NCI-H2196 (cell line): ENCODE data around the gene MICAL3.

ENCODE experiments used
- DNase-seq: peaks from one replicate; lab custom pipeline; 2025; ENCODE audit not compliant: unreplicated experiment; lab: John Stamatoyannopoulos, UW

MICAL3 gene

GRCh38 chr22:17785185-17786184 lies 238.9 kb downstream of the MICAL3 start:
- peak; percentile 39 for DNase-seq

DNA sequence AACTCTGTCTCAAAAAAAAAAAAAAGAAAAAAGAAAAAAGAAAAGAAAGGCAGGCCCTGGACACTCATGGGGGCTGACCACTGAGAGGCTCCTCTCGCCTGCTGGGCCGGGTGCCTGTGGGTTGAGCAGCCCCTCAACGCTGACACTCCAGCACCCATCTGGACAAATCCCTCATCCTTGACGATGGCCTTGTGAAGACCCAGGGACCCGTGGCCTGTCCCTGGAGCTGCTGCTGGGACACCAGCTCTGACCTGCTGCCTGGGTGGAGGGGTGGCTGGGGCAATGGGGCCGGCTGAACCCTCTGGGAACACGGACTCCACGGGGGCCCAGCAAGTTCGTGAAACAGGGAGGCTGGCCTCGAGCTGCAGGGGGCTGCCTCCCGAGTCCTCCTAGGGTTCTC lies 239.6 kb downstream of the MICAL3 start:
- DNase-seq = no peak

GRCh38 chr22:17783773-17784480 lies 240.4 kb downstream of the MICAL3 start:
- DNase-seq = no peak

GRCh38 chr22:17783312-17783711 lies 241.0 kb downstream of the MICAL3 start:
- DNase-seq = no peak

DNA sequence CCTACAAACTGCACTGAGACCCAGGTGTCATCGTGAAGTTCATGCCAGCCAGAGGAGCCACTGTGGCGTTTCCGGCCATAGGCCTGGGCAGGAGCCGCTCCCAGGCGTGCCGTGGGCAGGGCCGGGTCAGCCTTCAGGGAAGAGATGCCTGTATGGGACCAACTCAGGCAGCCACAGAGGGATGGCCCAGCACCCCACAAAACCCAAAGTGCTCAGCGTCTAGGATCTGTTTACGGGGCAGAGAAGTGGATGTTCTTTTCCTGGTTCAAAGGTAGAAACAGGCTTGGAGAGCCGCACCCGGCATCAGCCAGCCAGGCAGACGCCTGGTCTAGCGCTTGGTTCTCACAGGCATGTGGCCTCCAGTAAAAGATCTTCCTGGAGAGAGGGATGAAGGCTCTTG lies 241.7 kb downstream of the MICAL3 start:
- DNase-seq = no peak

GRCh38 chr22:17782158-17782557 lies 242.2 kb downstream of the MICAL3 start:
- no peak for DNase-seq

GRCh38 chr22:17781319-17782031 lies 242.9 kb downstream of the MICAL3 start:
- peak; percentile 23 for DNase-seq

DNA sequence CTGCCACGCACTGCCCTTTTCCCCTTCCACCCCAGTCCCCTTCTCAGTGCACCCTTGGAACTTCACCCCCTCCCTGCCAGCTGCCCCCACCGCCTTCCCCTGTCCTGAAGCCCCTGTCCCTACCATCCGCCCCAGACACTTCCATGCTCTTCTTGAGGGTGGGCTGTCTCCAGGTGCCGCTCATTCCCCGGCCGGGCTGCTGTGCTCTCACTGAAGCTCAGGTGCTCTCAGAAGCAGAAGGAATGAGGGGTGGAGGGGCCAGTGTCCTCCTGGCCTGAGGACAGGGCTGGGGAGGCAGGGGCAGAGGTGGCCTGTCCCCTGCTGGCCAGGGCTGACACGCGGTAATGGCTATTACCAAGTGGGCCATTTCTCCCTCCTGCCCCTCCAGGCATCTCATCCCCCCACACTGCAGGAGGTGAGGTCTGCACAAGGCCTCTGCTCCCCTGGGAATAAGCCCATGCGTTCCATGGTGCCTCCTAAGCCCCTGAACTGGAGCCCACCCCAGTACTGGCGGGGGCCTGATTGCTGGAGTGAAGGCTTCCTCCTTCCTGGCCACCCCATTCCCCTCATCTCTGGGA lies 243.5 kb downstream of the MICAL3 start:
- DNase-seq = no peak

GRCh38 chr22:17780116-17780740 lies 244.1 kb downstream of the MICAL3 start:
- no peak for DNase-seq

- DNase-seq = no peak
Measured at GRCh38 chr22:17779286-17780115, 244.9 kb downstream of the MICAL3 start.

DNA sequence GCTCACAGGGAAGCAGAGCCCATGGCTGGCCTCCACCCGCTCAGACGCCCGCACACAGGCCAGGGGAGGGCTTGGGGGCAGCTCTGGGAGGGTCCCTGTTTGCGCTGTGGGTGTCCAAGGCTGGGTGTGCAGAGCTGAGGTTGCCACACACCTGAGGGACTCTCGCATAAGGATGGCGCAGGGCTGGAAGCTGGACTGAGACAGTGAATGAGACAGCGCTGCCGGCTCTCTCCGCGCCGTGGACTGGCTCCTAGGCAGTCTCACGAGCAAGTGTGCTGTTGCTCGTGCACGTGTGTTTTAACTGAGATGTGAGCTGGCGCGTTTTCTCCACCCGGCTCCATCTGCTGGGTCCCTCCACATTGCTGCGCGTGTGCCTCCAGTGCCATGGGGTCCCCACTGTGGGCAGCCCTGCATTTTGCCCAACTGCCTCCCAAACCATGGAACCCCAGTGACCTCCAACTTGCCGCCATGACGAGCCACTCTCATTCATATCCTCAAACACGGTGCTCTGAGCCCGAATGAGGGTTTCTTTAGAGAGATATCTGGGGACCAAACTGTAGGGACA lies 245.9 kb downstream of the MICAL3 start:
- DNase-seq = no peak

- no peak for DNase-seq
Measured at GRCh38 chr22:17777717-17778044, 246.7 kb downstream of the MICAL3 start.

DNA sequence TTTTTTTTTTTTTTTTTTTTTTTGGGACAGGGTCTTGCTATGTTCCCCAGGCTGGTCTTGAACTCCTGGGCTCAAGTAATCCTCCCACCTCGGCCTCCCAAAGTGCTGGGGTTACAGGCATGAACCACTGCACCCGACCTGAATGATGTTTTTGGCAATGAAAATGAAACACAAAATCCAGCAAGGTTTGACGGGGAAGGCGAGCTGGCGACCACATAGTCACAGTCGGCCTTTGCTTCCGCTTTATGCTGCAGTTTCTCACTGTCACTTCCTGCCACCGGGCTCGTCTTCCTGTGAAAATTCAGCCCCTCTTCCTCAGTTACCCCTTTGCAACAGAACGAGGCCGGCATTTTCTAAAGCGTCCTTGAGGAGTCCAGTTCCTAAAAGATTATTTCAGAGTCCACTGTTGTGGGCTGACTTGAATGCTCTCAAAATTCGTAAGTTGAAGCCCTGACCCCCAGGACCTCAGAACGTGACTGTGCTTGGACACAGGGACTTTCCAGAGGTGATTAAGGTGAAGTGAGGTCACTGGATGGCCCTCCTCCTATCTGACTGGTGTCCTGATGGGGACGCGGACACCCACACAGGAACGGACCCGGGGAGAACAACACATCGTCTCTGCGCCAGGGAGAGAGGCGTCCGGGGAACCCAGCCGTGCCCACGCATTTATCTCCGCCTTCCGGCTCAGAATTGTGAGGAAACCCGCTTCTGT lies 247.2 kb downstream of the MICAL3 start:
- DNase-seq = no peak

DNA sequence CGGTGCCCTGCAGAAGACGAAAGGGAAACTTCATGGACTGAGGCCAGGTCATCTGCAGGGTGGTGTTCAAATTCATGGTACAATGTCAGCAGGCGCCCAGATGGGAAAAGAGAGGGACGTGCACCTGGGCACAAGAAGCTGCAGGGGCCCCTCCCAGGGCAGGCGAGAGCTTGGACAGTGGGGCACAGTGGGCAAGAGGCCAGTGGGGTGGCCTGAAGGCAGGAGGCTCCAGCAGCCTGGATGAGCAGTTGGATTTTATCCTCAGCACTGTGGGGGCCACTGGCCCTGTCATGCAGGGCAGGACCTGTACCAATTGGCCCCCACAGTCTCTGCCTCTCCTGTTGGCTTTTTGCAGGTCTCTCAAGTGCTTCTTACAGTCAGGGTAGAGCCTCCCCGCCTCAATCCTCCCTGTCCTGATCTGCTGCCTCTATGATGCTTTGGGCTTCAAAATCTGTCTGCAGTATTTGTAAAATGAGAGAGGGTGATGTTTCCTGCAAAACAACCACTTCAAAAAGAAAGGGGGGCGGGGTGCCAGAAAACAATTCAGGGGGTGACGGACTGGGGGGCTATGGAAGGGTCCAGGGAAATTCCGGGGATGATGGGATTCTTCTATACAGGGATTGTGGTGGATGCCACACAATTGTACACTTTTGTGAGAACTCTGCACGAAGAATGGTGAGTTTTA lies 248.4 kb downstream of the MICAL3 start:
- no peak for DNase-seq

DNA sequence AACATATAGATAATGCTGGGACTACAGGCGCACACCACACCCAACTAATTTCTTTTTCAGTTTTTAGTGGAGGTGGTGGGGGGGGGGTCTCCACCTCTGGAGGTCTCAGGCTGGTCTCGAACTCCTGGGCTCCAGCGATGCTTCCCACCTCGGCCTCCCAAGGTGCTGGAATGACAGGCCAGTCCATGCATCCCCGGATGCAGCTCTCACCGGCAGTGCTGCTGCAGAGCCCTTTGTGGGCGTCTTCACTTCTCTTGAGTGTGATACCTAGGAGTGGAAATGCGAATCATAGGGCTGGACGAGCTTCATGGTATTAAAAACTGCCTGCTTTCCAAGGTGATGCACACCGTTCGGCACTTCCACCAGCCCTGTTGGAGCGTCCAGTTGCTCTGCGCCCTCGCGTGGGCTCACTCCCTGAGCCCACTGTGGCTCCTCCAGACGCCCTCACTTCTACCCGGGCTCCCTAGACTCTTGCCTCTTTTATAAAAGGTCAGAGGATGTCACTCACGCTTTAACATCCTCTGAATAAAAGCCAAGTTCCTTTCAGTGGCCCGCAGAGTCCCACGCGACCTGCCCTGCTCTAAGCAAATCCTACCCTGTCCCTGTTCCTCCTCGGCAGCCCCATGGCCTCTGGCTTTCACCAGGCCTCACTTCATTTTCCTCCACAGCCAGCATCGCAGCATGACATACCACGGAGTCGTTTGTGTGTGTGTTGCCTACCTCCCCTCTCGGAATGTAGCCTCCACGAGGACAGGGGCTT lies 249.3 kb downstream of the MICAL3 start:
- DNase-seq = no peak

DNA sequence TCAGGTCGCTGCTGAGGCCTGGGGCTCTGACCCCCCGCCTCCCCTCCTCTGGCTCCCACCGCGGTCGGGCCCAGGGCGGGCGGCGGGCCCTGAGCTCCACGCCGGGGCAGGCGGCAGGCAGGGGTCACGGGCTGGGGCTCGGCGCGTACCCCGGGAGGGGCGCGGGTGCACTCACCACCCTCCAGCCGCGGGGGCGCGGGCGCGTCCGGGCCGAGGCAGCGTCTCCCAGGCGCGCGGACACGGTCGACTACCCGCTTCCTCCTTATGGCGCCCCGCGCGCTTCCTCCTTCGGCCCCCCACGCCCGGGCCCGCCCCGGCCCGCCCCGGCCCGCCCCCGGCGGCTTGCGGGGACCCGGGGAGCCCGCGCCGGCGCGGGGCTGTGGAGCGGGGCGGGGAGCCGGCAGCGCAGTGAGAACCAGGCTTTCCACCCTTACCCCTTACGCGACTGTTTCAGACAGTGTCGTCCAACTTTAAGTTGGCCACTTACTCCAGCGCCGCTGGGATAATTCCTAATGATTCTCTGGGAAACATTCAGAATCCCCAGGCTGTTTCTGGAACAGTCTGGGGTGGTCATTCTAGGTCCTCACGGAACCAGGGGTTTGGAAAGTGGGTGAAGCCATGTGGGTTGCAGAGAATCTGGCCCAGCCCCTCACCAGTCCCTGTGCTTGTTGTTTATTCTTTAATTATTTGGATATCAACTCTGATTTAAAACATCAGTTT lies 250.0 kb downstream of the MICAL3 start, which contains the start of gene BID:
Gene BID (minus strand): TSS at position 264 of the 720 bp plus-strand sequence. CDS start 24,353 bp downstream, outside the sequence.
- peak; percentile 53 for DNase-seq
